Keratinocyte (primary cell): ENCODE results near the gene NMD3. TPM values are rescaled to one million over a fixed set of nuclear protein-coding genes. Genes with fewer than 3 reads are reported as not detected.
"Not testable (repeated sequence)": the region's sequence is repeated elsewhere in the genome, so short reads cannot be mapped to it uniquely, and the experiment has no call there.

ENCODE experiments used
- DNase-seq: peaks from one replicate; pipeline ENCODE4 v3.0.0-alpha.2; 2011; ENCODE audit warnings: low read depth, missing footprints, low spot score
- FAIRE-seq: peaks from 2 replicates; lab custom pipeline; 2011; peaks lifted over from hg19 to GRCh38; lab: Jason Lieb, UNC
- H2AFZ ChIP-seq: 2 replicates; pipeline ENCODE4 v1.6.0; 2012; ENCODE audit warnings: low read length, control low read depth, inconsistent platforms; ENCODE audit not compliant: control insufficient read depth
- H3K27ac ChIP-seq: 2 replicates; pipeline ENCODE4 v1.5.1; 2011; ENCODE audit warnings: low read length; ENCODE audit not compliant: control insufficient read depth, insufficient read depth
- H3K27me3 ChIP-seq: 3 replicates; pipeline ENCODE4 v1.6.0; 2011; ENCODE audit warnings: low read length; ENCODE audit not compliant: control insufficient read depth, insufficient read depth; ENCODE audit errors: extremely low read depth
- H3K36me3 ChIP-seq, 2 experiments: 2 replicates in 1 of 2; 3 replicates in 1 of 2; pipeline ENCODE4 v1.5.1; 2011; ENCODE audit warnings: low read length in 2 of 2, mild to moderate bottlenecking in 1 of 2; ENCODE audit not compliant: control insufficient read depth in 2 of 2, insufficient read depth in 2 of 2; ENCODE audit errors: extremely low read depth in 1 of 2
- H3K4me1 ChIP-seq: 3 replicates; pipeline ENCODE4 v1.5.1; 2011; ENCODE audit warnings: low read length; ENCODE audit not compliant: control insufficient read depth, insufficient read depth; ENCODE audit errors: extremely low read depth
- H3K4me2 ChIP-seq: 3 replicates; pipeline ENCODE4 v1.6.0; 2011; ENCODE audit warnings: low read depth, low read length; ENCODE audit not compliant: control insufficient read depth, insufficient read depth; ENCODE audit errors: extremely low read depth
- H3K4me3 ChIP-seq, 3 experiments: fragments of 200-600 bp in 1 of 3; sonication (generic) in 1 of 3; 2 replicates in 2 of 3; 3 replicates in 1 of 3; pipeline ENCODE4 v1.5.1; 2011 to 2016; ENCODE audit warnings: low read length in 3 of 3, mild to moderate bottlenecking in 3 of 3, control low read depth in 2 of 3, inconsistent platforms in 1 of 3, low read depth in 1 of 3, mixed read lengths in 1 of 3, mixed run types in 1 of 3, moderate library complexity in 1 of 3; ENCODE audit not compliant: control insufficient read depth in 2 of 3, insufficient read depth in 2 of 3; ENCODE audit errors: extremely low read depth in 1 of 3
- H3K79me2 ChIP-seq: 2 replicates; pipeline ENCODE4 v1.6.0; 2012; ENCODE audit warnings: low read length; ENCODE audit not compliant: control insufficient read depth, insufficient read depth
- H3K9ac ChIP-seq: 3 replicates; pipeline ENCODE4 v1.6.0; 2011; ENCODE audit warnings: low read length; ENCODE audit not compliant: control insufficient read depth, insufficient read depth; ENCODE audit errors: extremely low read depth
- H3K9me1 ChIP-seq: 3 replicates; pipeline ENCODE4 v1.6.0; 2011; ENCODE audit warnings: low read length; ENCODE audit not compliant: control insufficient read depth, insufficient read depth; ENCODE audit errors: extremely low read depth
- H3K9me3 ChIP-seq: 2 replicates; pipeline ENCODE4 v1.5.1; 2012; ENCODE audit warnings: low read depth, low read length; ENCODE audit not compliant: control insufficient read depth
- H4K20me1 ChIP-seq: 3 replicates; pipeline ENCODE4 v1.6.0; 2011; ENCODE audit warnings: low read length; ENCODE audit not compliant: control insufficient read depth, insufficient read depth; ENCODE audit errors: extremely low read depth
- CTCF ChIP-seq, 3 experiments: IDR thresholded peaks in 1 of 3; conservative IDR thresholded peaks in 1 of 3; optimal IDR thresholded peaks in 1 of 3; 2 replicates in 2 of 3; 3 replicates in 1 of 3; pipeline versions ENCODE3 to v1.5.1; 2011; ENCODE audit warnings: low read length in 3 of 3, mild to moderate bottlenecking in 3 of 3, moderate library complexity in 2 of 3, control low read depth in 1 of 3, inconsistent platforms in 1 of 3; ENCODE audit not compliant: insufficient read depth in 2 of 3; ENCODE audit errors: extremely low read depth in 1 of 3
- EZH2 ChIP-seq: IDR thresholded peaks from one replicate; pipeline ENCODE4 v1.6.1; 2012; ENCODE audit warnings: inconsistent platforms, mild to moderate bottlenecking, low read length, moderate library complexity
- dilution Hi-C: fragments of 300-500 bp; cut with MboI; formaldehyde crosslinking; loops from one replicate; pipeline ENCODE4 v1.7.0; 2020; ENCODE audit warnings: low sequenced_read_pairs; ENCODE audit not compliant: extremely low pct_ligation_motif_present
- polyA plus RNA-seq, 5 experiments: library from polyadenylated mRNA; depleted of rRNA in 3 of 5; stranded (reverse) in 3 of 5; stranded (forward) in 1 of 5; unstranded in 1 of 5; fragments of >200 nt; gene quantifications; 1 replicate in 1 of 5; 2 replicates in 3 of 5; 3 replicates in 1 of 5; pipeline versions ENCODE4 v1.2.1 to v1.2.3, GENCODE V29; 2011 to 2012; ENCODE audit warnings: missing spikeins in 2 of 5, low read depth in 1 of 5, low replicate concordance in 1 of 5

Gene NMD3
- polyA plus RNA-seq, 1 donor (not counting 4 experiments of a cell fraction or from before 2014, with no cell fraction given): 65.2 TPM

- Histone ChIP-seq H3K4me2 (no peak overlapping the region), H3K9ac (no peak overlapping the region), H3K4me3 (no peak overlapping the region), H3K9me3 (no peaks in the 10 kb centered on the region), H2AFZ (no peak overlapping the region), H3K79me2 (no peaks in the 10 kb centered on the region), H3K27ac (no peak overlapping the region), H3K27me3 (no peaks in the 10 kb centered on the region), H3K36me3 (no peaks in the 10 kb centered on the region), H4K20me1 (no peaks in the 10 kb centered on the region), H3K9me1 (no peaks in the 10 kb centered on the region), H3K4me1 (no peaks in the 10 kb centered on the region)
- no peak for FAIRE-seq
- no peak for TF ChIP-seq CTCF (optimal IDR thresholded peaks at IDR 0.05 in 1 of 3, IDR thresholded peaks at IDR 0.05 in 1 of 3, conservative IDR thresholded peaks at IDR 0.05 in 1 of 3; ENCODE audit: extremely low read depth in 1 of 3, insufficient read depth in 2 of 3, low read length in 3 of 3)
- no peak for TF ChIP-seq EZH2
- dilution Hi-C loops: no loop called here
- DNase-seq: no peak
Observed at GRCh38 chr3:161175506-161175905, 45.6 kb upstream of the NMD3 start.

- no peak overlapping the region for H2AFZ ChIP-seq
- dilution Hi-C loops: no loop called here
- no peak overlapping the region for H3K4me3 ChIP-seq
- DNase-seq (no peak), FAIRE-seq (no peak)
- H3K9me1 ChIP-seq: no peaks in the 10 kb centered on the region
- no peak overlapping the region for H3K9ac ChIP-seq
- no peaks in the 10 kb centered on the region for H3K4me1 ChIP-seq
- H3K4me2 ChIP-seq: no peak overlapping the region
- H3K79me2 ChIP-seq: no peaks in the 10 kb centered on the region
- H4K20me1 ChIP-seq: no peaks in the 10 kb centered on the region
- TF ChIP-seq CTCF (optimal IDR thresholded peaks at IDR 0.05 in 1 of 3, IDR thresholded peaks at IDR 0.05 in 1 of 3, conservative IDR thresholded peaks at IDR 0.05 in 1 of 3; ENCODE audit: extremely low read depth in 1 of 3, insufficient read depth in 2 of 3, low read length in 3 of 3): no peak
- TF ChIP-seq EZH2: no peak
- no peaks in the 10 kb centered on the region for H3K27me3 ChIP-seq
- no peak overlapping the region for H3K27ac ChIP-seq
- H3K9me3 ChIP-seq: no peaks in the 10 kb centered on the region
- no peaks in the 10 kb centered on the region for H3K36me3 ChIP-seq
Observed at GRCh38 chr3:161177991-161178390, 43.1 kb upstream of the NMD3 start.

GRCh38 chr3:161181371-161181770, 39.7 kb upstream of the NMD3 start:
- FAIRE-seq, H4K20me1 ChIP-seq, H3K36me3 ChIP-seq, H3K4me1 ChIP-seq, H3K79me2 ChIP-seq, H3K27ac ChIP-seq, H3K4me3 ChIP-seq, H3K9ac ChIP-seq, dilution Hi-C loops, DNase-seq, H3K4me2 ChIP-seq, H3K9me3 ChIP-seq, H2AFZ ChIP-seq, H3K9me1 ChIP-seq, H3K27me3 ChIP-seq: not testable (repeated sequence)
